ENCODE measurements around the gene HIVEP3.

DNA sequence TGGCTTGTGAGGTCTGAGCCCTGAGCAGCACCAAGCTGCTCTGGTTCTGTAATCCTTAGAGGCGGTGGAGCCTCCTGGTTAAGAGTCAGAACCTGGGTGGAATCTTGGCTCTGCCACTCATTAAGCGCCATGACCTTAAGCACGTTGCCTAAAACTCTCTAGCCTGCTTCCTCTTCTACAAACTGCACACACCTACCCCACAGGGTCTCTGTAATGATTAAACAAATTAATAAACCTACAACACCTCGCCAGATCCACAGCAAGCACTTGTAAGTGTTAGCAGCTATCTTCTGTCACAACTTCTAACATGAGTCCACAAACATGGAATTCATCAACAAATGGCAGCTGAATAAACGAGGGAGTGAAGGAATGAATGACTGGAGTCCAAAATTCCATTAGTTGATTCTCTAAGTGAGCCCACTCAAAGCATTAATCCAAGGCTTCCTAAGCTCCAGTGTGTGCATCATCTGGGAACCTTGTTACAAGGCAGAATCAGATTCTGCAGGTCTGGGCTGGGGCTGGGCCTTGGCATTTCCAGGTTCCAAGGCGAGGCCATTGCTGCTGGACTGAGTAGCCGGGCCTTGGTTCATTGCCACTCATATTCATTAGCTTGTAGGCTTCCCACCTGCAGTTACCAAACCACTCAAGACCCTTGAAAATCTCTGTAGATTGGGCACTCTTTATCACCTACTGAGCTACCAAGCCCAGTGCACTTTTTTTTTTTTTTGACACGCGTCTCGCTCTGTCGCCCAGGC lies 168.6 kb downstream of the HIVEP3 start:
- TF ChIP-seq POLR2A (IDR thresholded peaks at IDR 0.05), result no peak
- TF ChIP-seq, protein P1, sequence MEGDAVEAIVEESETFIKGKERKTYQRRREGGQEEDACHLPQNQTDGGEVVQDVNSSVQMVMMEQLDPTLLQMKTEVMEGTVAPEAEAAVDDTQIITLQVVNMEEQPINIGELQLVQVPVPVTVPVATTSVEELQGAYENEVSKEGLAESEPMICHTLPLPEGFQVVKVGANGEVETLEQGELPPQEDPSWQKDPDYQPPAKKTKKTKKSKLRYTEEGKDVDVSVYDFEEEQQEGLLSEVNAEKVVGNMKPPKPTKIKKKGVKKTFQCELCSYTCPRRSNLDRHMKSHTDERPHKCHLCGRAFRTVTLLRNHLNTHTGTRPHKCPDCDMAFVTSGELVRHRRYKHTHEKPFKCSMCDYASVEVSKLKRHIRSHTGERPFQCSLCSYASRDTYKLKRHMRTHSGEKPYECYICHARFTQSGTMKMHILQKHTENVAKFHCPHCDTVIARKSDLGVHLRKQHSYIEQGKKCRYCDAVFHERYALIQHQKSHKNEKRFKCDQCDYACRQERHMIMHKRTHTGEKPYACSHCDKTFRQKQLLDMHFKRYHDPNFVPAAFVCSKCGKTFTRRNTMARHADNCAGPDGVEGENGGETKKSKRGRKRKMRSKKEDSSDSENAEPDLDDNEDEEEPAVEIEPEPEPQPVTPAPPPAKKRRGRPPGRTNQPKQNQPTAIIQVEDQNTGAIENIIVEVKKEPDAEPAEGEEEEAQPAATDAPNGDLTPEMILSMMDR (IDR thresholded peaks at IDR 0.05), result no peak

Measured in esophagus squamous epithelium (tissue), 4 donors.